Duodenal mucosa (tissue), 2 donors: ENCODE data around the gene LPIN3.

ENCODE experiments used
- H3K27ac ChIP-seq: one replicate; pipeline ENCODE4 v1.7.0; 2013; ENCODE audit warnings: low read depth, low read length
- H3K27me3 ChIP-seq, 2 donors: one replicate each; pipeline ENCODE4 v1.7.0; 2013; ENCODE audit warnings: low read length in 2 of 2, control low read depth in 1 of 2; ENCODE audit not compliant: insufficient read depth in 2 of 2, control insufficient read depth in 1 of 2
- H3K36me3 ChIP-seq, 2 donors: one replicate each; pipeline ENCODE4 v1.7.0; 2013; ENCODE audit warnings: low read length in 2 of 2, control low read depth in 1 of 2; ENCODE audit not compliant: insufficient read depth in 2 of 2, control insufficient read depth in 1 of 2
- H3K4me1 ChIP-seq, 2 donors: one replicate each; pipeline ENCODE4 v1.7.0; 2013; ENCODE audit warnings: low read length in 2 of 2, control low read depth in 1 of 2; ENCODE audit not compliant: insufficient read depth in 2 of 2, control insufficient read depth in 1 of 2
- H3K4me3 ChIP-seq, 2 donors: one replicate each; pipeline ENCODE4 v1.7.0; 2013; ENCODE audit warnings: low read length in 2 of 2, low read depth in 1 of 2
- H3K9ac ChIP-seq, 2 donors: one replicate each; pipeline ENCODE4 v1.7.0; 2013; ENCODE audit warnings: low read length in 2 of 2, low read depth in 1 of 2
- H3K9me3 ChIP-seq, 2 donors: one replicate each; pipeline ENCODE4 v1.7.0; 2013; ENCODE audit warnings: low read length in 2 of 2, control low read depth in 1 of 2; ENCODE audit not compliant: control insufficient read depth in 1 of 2

LPIN3 gene

DNA sequence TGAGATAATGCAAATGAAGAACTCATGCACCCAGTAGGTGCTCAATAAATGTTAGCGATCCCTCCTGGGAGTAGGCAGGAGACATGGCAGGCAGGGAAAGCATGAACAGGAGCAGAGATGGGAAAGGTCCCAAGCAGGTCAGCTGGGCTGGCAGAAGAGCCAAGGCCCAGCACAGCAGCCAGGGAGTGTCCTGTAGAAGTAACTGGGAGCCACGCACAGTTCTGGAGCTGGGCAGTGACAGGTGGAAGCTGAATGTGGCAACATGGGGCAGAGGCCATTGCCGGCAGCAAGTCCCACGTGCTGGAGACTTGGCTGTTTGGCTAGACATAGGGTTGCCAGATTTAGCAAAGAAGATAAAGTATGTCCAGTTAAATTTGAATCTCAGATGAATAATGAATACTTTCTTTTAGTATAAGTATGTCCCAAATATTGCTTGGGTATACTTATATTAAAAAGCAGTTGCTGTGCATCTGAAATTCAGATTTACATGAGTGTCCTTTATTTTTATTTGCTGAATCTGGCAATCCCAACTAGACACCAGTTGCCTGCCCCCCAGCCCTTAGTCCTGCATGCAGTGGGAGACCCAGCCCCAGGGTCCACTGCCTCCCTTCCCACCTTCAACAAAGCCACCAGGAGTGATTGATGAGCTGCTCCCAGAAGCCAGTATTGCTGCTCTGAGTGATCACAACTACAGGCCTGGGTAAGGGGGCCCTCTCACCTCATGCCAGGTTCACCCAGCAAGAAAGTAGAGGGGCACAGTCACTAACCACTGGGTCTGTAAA is 3.7 kb upstream of the LPIN3 start:
- Histone ChIP-seq H3K36me3 (no peaks in the 10 kb centered on the region), H3K4me1 (peaks cover 11 to 14% of the 10 kb centered on the region in 2 donors), H3K9ac (no peak overlapping the region), H3K9me3 (no peaks in the 10 kb centered on the region), H3K27me3 (no peaks in the 10 kb centered on the region), H3K4me3 (no peak overlapping the region), H3K27ac (no peak overlapping the region)

GRCh38 chr20:41339957-41340326 is 679 bp upstream of the LPIN3 start:
- peak overlapping the region; percentile 68 to 70 for H3K9ac ChIP-seq
- peak overlapping the region; percentile 70 to 83 for H3K4me3 ChIP-seq
- peak overlapping the region; percentile 79 for H3K27ac ChIP-seq
- H3K4me1 ChIP-seq: peaks cover 24 to 26% of the 10 kb centered on the region in 2 donors
- peaks cover 2 to 6% of the 10 kb centered on the region in 2 donors for H3K36me3 ChIP-seq
- H3K9me3 ChIP-seq: no peaks in the 10 kb centered on the region
- no peaks in the 10 kb centered on the region for H3K27me3 ChIP-seq

DNA sequence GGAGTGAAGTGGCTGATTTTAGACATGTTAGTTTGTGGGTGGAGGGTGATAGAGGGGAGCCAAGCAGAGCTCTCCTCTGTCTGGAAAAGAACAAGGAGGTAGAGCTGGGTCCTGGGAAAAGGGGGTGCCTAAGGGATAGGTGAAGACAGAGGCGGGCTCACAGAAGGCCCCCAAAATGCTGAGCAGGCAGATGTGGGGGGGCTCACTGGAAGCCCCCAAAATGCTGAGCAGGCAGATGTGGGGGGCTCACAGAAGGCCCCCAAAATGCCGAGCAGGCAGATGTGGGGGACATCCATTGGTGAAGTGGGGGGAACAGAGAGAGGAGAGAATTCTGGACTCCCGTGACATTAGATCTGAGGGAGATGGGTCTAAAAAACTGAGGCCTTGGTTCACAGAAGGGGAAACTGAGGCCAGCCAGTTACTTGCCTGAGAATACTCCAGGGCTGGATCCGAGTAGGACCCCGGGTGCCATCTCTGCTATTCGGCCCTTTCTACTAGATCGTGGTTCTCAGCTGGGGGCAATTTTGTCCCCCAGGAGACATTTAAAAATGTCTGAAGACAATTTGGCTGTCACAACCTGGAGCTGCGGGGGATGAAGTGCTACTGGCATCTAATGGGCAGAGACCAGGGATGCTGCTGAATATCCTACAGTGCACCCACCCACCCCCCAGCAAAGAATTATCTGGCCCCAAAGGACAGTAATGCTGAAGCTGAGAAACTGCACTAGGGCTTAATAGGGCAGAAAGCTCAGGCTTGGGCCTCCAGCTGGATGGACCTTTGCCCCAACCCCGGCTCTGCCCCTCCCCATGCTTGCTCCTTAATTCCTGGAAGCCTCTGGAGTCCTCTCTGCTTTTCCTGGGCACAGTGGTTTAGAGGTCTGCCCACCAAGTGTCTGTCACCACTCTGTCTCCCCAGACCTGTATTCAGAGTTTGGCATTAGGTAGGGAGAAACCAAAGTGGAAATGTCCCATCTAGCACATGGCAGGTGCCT is 2.1 kb downstream of the LPIN3 start:
- Histone ChIP-seq H3K27ac (no peak overlapping the region), H3K36me3 (peaks cover 10 to 27% of the 10 kb centered on the region in 2 donors), H3K9me3 (no peaks in the 10 kb centered on the region), H3K4me3 (peak overlapping the region; percentile 37 to 57), H3K4me1 (peaks cover 24 to 26% of the 10 kb centered on the region in 2 donors), H3K9ac (peak overlapping the region; percentile 2 to 45), H3K27me3 (no peaks in the 10 kb centered on the region)

GRCh38 chr20:41344477-41344876 is 3.9 kb downstream of the LPIN3 start:
- Histone ChIP-seq H3K27ac (no peak overlapping the region), H3K27me3 (no peaks in the 10 kb centered on the region), H3K4me3 (no peak overlapping the region), H3K36me3 (peaks cover 21 to 42% of the 10 kb centered on the region in 2 donors), H3K9ac (no peak overlapping the region), H3K9me3 (no peaks in the 10 kb centered on the region), H3K4me1 (peaks cover 24 to 25% of the 10 kb centered on the region in 2 donors)

DNA sequence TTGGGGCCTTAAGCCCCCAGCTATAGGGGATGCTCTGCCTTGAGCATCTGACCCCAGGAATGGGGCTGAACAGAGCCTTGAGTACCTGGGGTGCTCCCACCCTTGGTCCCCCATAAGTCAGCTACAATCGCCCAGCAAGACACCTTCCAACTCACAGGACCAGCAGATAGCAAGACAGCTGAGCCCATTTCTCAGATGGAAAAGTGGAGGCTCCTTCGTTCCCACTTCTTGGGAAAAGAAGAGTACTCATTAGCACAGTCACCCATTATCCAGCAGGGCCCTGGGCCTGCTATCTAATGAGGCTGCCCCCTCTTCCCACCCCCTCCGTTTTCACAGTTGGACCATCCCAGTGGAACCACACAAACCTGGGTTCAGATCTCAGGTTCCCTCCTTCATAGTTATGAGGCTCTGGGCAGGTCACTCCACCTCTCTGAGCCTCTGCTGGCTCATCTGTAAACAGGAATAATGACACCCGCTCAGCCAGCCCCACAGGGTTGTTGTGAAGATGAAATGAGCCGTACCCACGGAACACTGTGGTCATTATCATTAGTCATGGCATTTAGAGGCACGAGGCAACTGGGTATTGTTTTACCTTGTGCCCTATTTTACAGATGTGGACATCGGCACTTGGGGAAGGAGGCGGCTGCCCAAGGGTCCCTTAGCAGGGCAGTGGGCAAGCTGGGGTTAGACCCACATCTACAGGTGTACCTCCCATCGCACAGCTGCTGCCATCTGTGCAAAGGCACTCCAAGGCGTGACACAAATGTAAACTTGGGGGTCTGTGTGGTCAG is 4.5 kb downstream of the LPIN3 start:
- Histone ChIP-seq H3K27me3 (no peaks in the 10 kb centered on the region), H3K4me1 (peaks cover 22 to 24% of the 10 kb centered on the region in 2 donors), H3K4me3 (no peak overlapping the region), H3K36me3 (peaks cover 27 to 49% of the 10 kb centered on the region in 2 donors), H3K9me3 (no peaks in the 10 kb centered on the region), H3K27ac (no peak overlapping the region), H3K9ac (no peak overlapping the region)

DNA sequence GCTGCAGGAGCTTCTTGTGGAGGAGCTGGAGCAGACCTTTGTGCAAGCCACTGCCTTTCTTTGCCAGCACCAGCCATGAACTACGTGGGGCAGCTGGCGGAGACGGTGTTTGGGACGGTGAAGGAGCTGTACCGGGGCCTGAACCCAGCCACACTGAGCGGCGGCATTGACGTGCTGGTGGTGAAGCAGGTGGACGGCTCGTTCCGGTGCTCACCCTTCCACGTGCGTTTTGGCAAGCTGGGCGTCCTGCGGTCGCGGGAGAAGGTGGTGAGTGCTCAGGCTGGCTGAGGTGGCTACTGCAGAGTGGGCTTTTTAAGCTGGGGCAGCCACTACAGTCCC is 5.1 kb downstream of the LPIN3 start:
- H3K9me3 ChIP-seq: no peaks in the 10 kb centered on the region
- peaks cover 30 to 54% of the 10 kb centered on the region in 2 donors for H3K36me3 ChIP-seq
- no peaks in the 10 kb centered on the region for H3K27me3 ChIP-seq
- peaks cover 21 to 22% of the 10 kb centered on the region in 2 donors for H3K4me1 ChIP-seq
- no peak overlapping the region for H3K9ac ChIP-seq
- no peak overlapping the region for H3K4me3 ChIP-seq
- no peak overlapping the region for H3K27ac ChIP-seq

- Histone ChIP-seq H3K27me3 (no peaks in the 10 kb centered on the region), H3K4me1 (peaks cover 4 to 6% of the 10 kb centered on the region in 2 donors), H3K27ac (no peak overlapping the region), H3K4me3 (no peak overlapping the region), H3K9ac (no peak overlapping the region), H3K9me3 (no peaks in the 10 kb centered on the region), H3K36me3 (peaks cover 30 to 68% of the 10 kb centered on the region in 2 donors)
Observed at GRCh38 chr20:41347523-41348429, 7.2 kb downstream of the LPIN3 start.

DNA sequence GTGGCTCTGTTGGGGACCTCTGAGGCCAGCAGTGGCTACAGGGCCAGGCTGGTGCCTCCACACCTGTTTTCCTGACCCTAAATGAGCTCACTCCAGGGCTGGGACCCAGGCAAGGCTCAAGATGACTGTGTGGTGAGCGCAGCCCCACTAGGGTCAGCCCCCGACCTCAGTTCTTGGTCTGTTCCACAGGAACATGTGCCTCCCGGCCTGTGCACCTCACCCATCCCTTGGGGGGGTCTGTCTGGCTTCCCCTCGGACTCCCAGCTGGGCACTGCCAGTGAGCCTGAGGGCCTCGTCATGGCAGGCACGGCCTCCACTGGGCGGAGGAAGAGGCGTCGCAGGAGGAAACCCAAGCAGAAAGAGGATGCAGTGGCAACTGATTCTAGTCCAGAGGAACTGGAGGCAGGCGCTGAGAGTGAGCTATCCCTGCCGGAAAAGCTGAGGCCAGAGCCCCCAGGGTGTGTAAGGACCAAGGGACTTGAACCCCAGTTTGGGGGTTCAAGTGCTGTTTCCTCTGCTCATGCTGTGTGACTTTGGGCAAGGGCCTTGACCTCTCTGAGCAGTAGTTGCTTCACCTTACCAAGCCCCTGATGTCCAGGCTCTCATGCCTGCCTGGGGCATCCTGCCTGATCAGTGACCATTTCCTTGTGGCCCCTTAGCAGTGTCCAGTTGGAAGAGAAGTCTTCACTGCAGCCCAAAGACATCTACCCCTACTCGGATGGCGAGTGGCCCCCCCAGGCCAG is 8.0 kb downstream of the LPIN3 start:
- Histone ChIP-seq H3K27ac (no peak overlapping the region), H3K4me1 (no peaks in the 10 kb centered on the region), H3K9me3 (no peaks in the 10 kb centered on the region), H3K36me3 (peaks cover 34 to 73% of the 10 kb centered on the region in 2 donors), H3K9ac (no peak overlapping the region), H3K27me3 (no peaks in the 10 kb centered on the region), H3K4me3 (no peak overlapping the region)

- no peaks in the 10 kb centered on the region for H3K4me1 ChIP-seq
- H3K9me3 ChIP-seq: no peaks in the 10 kb centered on the region
- H3K27ac ChIP-seq: no peak overlapping the region
- H3K27me3 ChIP-seq: no peaks in the 10 kb centered on the region
- no peak overlapping the region for H3K4me3 ChIP-seq
- H3K9ac ChIP-seq: no peak overlapping the region
- peaks cover 36 to 76% of the 10 kb centered on the region in 2 donors for H3K36me3 ChIP-seq
Observed at GRCh38 chr20:41349266-41349665, 8.6 kb downstream of the LPIN3 start.
